Measurements from ENCODE around the gene ELAPOR2. TPM values are rescaled to one million over a fixed set of nuclear protein-coding genes. Genes with fewer than 3 reads are reported as not detected.

The ELAPOR2 gene
- 36.7 TPM for total RNA-seq

GRCh38 chr7:87059525-87060287 is at the start of gene ELAPOR2:
ELAPOR2 (minus strand) TSS chr7:87059654; CDS start chr7:87059513, 141 bp downstream.

Other genes starting within 250 kb of the ELAPOR2 start
- gene DMTF1, start 92.8 kb upstream of the ELAPOR2 start, total RNA-seq: 232 TPM
- 30.1 TPM for gene TMEM243, start 160.1 kb upstream of the ELAPOR2 start, total RNA-seq